ENCODE measurements around the gene RFX5.
A peak's percentile ranks its signal among the peaks of the same experiment; 100 is the strongest.

RFX5 gene

DNA sequence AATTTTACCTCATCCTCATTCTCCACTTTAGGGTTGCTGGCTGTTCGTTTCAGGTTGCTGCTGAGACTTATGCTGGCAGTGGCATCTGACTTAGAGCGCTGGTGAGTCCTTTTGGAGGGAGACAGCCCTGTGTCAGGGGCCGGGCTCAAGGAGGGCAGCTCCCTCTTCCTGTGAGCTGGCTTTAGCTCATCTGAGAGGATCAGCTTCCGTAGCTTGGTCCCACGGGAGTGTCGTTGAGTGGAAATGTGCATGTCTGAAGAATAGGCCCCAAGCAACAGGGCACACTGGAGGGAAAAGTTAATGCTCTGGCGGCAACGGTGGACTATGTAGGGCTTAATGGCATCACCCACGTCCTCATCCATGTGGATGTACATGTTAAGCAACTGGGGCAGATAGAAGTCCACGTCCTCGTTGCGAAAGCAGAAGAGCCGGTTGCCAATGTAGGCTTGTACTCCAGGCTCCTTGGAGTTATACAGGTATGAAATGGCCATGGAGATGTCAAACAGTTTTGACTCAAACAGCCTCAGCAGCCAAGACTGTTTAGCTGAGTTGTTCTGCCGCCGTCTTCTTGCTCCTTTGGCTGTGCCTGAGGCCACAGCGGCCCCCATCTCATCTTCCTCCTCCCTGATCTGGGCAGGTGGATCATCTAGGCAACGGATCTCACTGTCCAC lies 31.4 kb downstream of the RFX5 start:
- no peak for DNase-seq

DNA sequence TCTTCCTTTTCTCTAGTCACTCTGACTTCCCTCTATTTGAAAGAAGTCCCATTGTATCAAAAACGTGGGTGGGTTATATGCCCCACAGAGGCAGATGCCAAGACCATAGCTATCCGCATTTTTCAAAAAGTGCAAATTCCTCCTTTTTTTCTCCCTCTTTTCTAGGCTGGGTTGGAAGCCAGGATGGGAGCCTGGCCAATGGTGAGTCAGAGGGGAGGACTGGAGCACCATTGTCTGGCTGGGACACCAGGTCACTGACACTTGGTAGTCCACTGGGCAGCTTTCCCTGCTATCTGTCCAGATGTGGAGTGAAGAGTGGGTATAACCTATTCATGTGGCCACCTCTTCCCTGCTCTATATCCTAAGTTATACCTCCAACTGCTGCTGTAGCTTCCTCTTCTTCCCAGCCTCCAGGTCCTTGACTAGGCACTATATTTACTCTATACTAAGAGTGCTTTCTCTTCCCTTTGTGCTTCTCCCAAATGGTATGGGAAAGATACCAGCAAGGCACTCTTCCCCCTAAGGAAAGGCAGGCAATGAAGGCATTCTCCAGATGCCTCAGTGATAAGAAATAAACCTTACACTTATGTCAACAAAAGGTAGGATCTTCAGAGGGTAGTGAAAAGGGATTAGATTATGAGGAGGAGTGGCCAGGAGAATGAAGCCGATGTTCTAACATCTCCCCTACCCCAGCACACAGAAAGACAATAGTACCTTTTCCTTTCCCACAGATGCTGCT lies 32.7 kb downstream of the RFX5 start:
- DNase-seq, result no peak

DNA sequence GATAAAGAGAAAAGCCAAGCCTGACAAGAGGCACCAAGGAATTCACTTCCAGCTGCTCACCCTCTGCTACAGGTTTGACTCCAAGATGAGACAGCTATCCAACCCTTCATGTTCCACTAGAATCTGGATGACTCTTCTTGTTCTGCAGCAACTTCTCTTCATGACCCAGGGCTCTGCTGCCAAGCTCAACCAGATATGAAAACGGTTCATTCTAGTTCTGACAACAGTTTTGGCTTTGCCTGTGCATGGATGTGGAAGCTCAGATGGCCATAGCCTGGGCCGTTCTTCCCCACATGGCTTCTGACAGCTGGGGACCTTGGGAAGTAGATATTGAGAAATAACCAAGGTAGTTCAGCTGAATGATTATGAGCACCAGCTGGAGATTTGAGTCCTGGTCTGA lies 33.6 kb downstream of the RFX5 start:
- DNase-seq, result no peak

DNA sequence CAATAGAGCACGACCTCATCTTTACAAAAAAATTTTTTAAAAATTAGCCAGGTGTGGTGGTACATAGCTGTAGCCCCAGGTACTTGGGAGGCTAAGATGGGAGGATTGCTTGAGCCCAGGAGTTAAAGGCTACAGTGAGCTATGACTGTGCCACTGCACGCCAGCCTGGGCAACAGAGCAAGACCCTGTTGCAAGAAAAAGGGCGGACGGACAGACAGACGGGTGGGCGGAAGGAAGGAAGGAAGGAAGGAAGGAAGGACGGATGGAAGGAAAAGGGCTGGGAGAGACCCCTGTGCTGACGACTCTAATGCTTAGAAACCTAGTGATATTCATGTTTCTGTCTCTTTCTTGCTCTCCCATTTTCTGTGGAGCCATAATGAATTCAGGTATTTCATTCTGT lies 34.2 kb downstream of the RFX5 start:
- no peak for DNase-seq

DNA sequence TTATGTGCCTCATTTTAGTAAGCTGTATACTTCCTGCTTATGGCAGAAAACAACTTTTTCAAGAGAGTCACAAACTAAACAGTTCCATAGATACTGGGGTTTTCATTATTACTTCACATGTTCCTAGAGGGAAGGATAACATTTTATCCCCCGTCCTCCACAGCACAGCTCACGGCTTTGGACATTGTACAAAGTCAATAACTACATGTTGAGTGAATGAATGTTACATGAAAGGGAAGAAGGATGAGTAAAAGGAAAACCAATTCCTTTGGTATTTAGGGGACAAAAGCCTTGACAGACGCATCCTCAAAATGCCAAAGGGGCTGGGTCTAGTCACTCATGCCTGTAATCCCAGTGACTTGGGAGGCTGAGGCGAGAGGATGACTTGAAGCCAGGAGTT lies 34.6 kb downstream of the RFX5 start:
- DNase-seq, result no peak

DNA sequence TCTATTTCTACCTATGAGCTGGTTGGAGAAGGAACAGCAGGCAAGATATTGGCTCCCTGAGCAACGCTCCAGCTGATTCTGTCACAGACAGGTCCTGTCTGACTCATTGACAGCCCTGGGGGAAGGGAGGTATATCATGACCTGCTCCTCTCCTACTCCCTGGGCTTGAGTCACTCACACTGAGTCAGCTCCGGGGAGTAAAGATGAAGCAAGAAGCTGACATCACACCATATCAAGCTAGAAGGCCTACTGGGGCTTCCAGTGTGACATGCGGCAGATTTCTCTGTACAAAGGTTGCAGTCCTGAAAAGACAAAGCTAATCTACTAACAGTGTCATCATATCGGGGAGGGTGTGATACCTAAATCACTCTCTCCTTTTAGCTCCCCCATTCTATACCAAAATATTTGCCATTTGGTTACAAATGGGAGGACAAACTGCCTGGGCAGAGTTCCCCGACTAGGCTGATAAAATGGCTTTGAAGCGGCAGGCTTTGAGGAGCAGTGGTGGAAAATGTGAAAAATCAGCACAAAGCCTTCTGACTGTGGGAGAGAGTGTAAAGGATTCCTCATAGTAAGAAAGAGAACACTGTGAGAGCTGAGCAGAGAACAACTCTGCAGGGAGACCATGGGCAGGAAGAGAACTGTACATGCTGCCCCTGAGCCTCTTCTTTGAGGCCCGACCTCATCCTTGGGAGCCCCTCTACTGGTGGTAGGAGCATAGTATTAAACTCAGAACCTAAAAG lies 35.3 kb downstream of the RFX5 start:
- peak; percentile 81 to 87 for DNase-seq

DNA sequence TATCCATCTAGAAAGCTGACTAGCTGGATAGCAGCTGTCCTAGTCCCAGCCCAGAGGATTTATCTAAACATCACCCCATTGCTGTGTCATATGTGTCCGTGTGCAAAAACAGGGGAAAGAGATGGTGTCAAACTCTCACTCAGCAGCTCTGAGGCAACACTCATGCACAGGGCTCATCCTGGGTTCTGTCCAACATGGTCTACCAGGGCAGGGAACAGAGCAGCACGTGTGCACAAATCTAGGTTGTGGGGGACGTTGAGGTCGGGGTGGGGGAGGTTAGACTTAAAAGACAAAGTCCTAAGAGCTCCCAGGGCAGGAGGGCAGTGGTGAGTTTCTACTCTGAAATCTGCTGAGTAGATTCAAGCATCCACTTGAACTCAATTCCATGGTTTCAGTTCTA lies 36.0 kb downstream of the RFX5 start:
- DNase-seq, result no peak

DNA sequence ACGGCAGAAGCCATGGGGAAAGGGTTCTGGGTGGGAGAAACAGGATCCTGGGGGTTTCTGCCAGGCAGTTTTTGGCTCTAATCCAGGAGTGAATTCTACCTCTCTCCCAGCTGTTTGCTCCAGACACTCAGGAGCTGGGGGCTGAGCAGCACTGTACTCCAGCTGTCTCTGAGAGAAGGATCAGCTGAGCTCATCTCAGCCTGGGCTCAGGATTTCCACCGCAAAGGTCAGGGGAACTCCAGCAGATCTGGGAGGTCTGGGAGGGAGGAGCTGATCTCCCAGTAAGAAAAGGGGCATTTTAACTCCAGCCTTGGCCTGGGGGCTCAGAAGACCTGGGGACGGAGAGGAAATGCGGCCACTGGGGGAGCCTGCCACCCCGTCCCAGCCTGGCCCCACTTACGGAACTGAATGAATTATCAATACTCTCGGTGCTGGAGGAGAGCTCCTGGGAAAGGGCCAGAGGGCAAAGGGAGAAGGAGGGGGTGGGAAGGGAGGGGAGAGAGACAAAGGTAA lies 37.2 kb downstream of the RFX5 start:
- no peak for DNase-seq

DNA sequence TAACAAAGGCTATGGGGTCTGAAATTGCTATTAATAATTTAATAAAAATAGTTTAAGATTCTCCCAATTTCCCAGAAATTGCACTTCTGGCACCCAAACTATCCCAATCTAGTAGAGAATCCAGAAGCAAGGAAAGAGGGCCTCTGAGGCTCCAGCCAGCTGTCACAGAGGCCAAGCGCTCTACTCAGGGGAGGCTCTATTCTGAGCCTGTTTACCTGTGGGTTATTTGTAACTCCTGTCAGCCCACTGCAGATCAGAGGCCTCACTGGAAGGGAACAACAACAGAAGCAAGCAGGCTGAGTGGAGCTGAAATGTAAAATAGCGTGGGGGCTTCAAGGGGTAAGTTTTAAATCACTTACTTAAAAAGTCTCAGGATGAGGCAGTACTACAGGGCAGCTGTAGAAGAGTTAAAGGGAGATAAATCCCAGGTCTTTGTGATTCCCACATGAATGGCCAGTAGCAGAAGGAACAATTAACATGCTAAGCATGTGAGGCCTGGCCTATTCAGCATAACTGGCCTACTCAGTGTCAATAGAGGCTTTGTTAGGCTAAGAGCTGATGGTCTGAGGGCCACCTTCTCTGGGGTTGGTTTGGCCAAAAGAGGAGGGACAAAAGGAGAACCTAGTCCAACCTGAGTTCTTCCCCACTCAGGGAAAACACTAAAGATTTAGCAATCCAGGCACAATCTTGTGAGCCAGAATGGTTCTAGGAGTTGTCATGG lies 52.1 kb downstream of the RFX5 start:
- no peak for DNase-seq

DNA sequence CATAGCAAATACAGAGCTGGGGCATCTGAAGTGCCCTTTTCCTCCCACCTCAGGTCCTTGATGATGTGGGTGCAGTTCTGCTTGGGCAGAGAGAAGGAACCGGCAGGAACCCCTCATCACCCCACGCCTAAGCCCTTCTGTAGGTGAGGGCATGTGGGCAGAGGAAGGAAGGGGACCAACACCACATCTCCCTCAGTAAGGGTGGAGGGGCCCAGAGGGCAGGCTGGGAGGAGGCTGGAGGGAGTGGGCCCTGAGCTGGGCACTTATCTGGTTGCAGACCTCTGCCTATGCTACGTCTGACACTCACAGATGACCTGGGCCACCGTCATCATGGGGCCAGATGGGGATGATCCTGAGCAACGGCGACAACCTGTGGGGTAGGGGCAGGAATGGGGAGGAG lies 54.0 kb downstream of the RFX5 start:
- DNase-seq, result no peak

DNA sequence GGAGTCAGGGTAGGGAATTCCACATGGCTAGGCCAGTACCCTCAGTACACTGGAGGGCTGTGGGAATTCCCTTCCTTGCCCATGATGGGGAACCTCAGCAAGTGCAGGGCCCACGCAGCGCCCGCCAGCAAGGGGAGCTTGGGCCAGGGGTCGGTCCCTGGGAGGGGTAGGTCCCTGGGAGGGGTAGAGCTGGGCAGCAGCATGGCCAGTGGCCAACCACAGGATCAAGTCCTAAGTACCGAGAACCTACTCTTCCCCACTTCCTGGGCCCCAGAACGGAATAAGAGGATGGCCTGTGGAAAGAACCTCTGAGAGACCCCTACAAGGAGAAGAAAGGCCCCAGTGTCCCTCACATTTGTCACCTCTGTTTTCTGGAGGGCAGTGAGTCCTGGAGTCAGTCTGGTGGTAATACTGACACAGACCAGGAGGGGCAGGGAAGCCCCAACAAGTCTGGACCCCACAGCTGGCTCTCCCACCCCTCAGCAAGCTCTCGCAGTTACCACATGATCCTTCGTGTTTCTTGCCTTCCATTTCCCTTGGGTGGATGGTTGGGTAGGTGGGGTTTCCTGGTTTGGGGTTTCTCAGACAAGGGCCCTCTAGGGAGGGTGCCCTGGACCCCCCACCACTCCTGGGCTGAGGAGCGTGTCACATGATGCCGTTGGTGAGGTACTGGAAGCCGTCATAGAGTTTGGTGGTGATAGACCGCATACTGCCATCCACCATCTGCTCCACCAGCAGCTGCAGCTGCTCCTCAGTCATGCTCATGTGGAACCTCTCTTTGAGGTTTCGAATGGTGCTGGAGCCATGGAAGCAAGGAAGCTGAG lies 54.6 kb downstream of the RFX5 start:
- DNase-seq, result no peak

DNA sequence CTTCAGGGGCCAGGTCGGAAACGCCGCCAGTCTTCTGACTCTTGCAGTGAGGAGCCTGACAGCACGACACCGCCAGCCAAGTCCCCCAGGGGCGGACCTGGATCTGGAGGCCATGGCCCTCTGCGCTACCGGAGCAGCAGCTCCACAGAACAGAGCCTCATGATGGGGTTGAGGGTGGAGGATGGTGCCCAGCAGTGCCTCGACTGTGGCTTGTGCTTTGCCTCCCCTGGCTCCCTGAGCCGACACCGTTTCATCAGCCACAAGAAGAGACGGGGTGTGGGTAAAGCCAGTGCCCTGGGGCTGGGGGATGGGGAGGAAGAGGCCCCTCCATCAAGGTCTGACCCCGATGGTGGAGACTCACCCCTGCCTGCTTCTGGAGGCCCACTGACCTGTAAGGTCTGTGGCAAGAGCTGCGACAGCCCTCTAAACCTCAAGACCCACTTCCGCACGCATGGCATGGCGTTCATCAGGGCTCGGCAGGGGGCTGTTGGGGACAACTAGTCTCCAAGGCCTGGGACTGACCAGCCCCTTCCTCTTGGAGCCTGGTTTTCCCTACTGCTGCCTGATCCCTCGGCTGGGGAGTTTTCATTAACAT lies 56.2 kb downstream of the RFX5 start:
- no peak for DNase-seq

Data from activated CD4-positive, alpha-beta T cell treated with anti-CD3 and anti-CD28 coated beads, Interleukin-2, amount 50 U/mL, for 48 hours (primary cell).